Measurements from ENCODE around the gene WDR62. TPM values are rescaled to one million over a fixed set of nuclear protein-coding genes. Genes with fewer than 3 reads are reported as not detected.
A peak's percentile ranks its signal among the peaks of the same experiment; 100 is the strongest.

The WDR62 gene
- total RNA-seq, 2 donors from 2014 or later = 0.26 to 0.33 TPM

- H3K27me3 ChIP-seq = no peaks in the 10 kb centered on the region
- WGBS, 2 donors = 51 to 53% methylated on average over 5 to 38 of the region's 40 CpGs
- intact Hi-C loops (cut with DNase I) = no loop called here
- H3K9me3 ChIP-seq = no peaks in the 10 kb centered on the region
- peaks cover 4% of the 10 kb centered on the region for H3K4me1 ChIP-seq
- ATAC-seq (peak; percentile 74), DNase-seq (peak; percentile 46 to 62 (median 52))
- H3K27ac ChIP-seq = peak within 1 kb of the TSS; percentile 56 to 80 (median 73)
- H3K4me3 ChIP-seq = peak within 1 kb of the TSS in 1 of 2 donors; percentile 31
- peak; percentile 25 to 43 (median 27) for TF ChIP-seq POLR2A (IDR thresholded peaks at IDR 0.05)
- TF ChIP-seq CTCF (IDR thresholded peaks at IDR 0.05) = no peak
- peaks cover 4 to 13% of the 10 kb centered on the region in 2 donors for H3K36me3 ChIP-seq (replicated peaks in 1 of 2; ENCODE audit: insufficient read depth in 1 of 2, low read depth in 2 of 2)
Observed at GRCh38 chr19:36152352-36153091, 97.8 kb downstream of the WDR62 start, which contains the start of gene COX7A1. COX7A1 (minus strand) TSS chr19:36152447; CDS start chr19:36152407, 40 bp downstream.

- ATAC-seq (no peak), DNase-seq (no peak)
- H3K4me3 ChIP-seq = no peak overlapping the region
- peak overlapping the region in 3 of 4 donors; percentile 68 to 80 (median 78) for H3K27ac ChIP-seq
- peaks cover 4% of the 10 kb centered on the region for H3K4me1 ChIP-seq
- WGBS, 2 donors = 96% methylated on average over 10 of the region's 10 CpGs
- H3K9me3 ChIP-seq = no peaks in the 10 kb centered on the region
- no peaks in the 10 kb centered on the region for H3K27me3 ChIP-seq
- TF ChIP-seq POLR2A (IDR thresholded peaks at IDR 0.05) = no peak
- TF ChIP-seq CTCF (IDR thresholded peaks at IDR 0.05) = no peak
- peaks cover 4 to 13% of the 10 kb centered on the region in 2 donors for H3K36me3 ChIP-seq (replicated peaks in 1 of 2; ENCODE audit: insufficient read depth in 1 of 2, low read depth in 2 of 2)
- intact Hi-C loops (cut with DNase I) = no loop called here
Observed at GRCh38 chr19:36153126-36153525, 98.4 kb downstream of the WDR62 start.

Other genes with a start within 250 kb of the WDR62 start
- gene PRODH2, start 242.1 kb upstream of the WDR62 start, total RNA-seq = 1 to 10 TPM in 1 of 2 donors, under 1 TPM in 1; 0.99 to 3.9 TPM
- gene NPHS1, start 202.4 kb upstream of the WDR62 start, total RNA-seq = 10 to 100 TPM; 14.0 to 33.6 TPM
- gene KIRREL2, start 198.0 kb upstream of the WDR62 start, total RNA-seq = 10 to 100 TPM; 42.5 to 75.5 TPM
- 10 to 100 TPM; 40.9 to 47.0 TPM for gene APLP1, start 186.3 kb upstream of the WDR62 start, total RNA-seq
- 1 to 10 TPM; 6.3 to 6.5 TPM for gene NFKBID, start 154.4 kb upstream of the WDR62 start, total RNA-seq
- 1 to 10 TPM in 1 of 2 donors, not detected in 1; 5.2 TPM for gene HCST, start 152.4 kb upstream of the WDR62 start, total RNA-seq
- 10 to 100 TPM; 19.2 to 38.6 TPM for gene TYROBP, start 146.6 kb upstream of the WDR62 start, total RNA-seq
- gene LRFN3, start 118.5 kb upstream of the WDR62 start, total RNA-seq = 10 to 100 TPM; 13.2 to 14.5 TPM
- 10 to 100 TPM; 33.9 to 39.2 TPM for gene SDHAF1, start 59.7 kb upstream of the WDR62 start, total RNA-seq
- 1 to 10 TPM; 4.9 to 9.3 TPM for gene SYNE4, start 46.1 kb upstream of the WDR62 start, total RNA-seq
- gene ALKBH6, start 40.7 kb upstream of the WDR62 start, total RNA-seq = 10 to 100 TPM in 1 of 2 donors, 1 to 10 TPM in 1; 9.6 to 33.0 TPM
- gene CLIP3, start 22.0 kb upstream of the WDR62 start, total RNA-seq = 1 to 10 TPM; 3.3 to 4.9 TPM
- gene THAP8, start 612 bp upstream of the WDR62 start, total RNA-seq = 1 to 10 TPM; 1.3 to 6.0 TPM
- not detected for gene OVOL3, start 56.2 kb downstream of the WDR62 start, total RNA-seq
- 10 to 100 TPM; 33.5 to 95.9 TPM for gene POLR2I, start 60.0 kb downstream of the WDR62 start, total RNA-seq
- gene TBCB, start 60.6 kb downstream of the WDR62 start, total RNA-seq = 10 to 100 TPM; 49.8 to 71.3 TPM
- 10 to 100 TPM; 53.7 to 56.0 TPM for gene CAPNS1, start 85.2 kb downstream of the WDR62 start, total RNA-seq
- gene COX7A1, start 97.5 kb downstream of the WDR62 start, total RNA-seq = 10 to 100 TPM in 1 of 2 donors, 1 to 10 TPM in 1; 1.6 to 29.0 TPM
- gene ZNF565, start 159.8 kb downstream of the WDR62 start, total RNA-seq = 1 to 10 TPM; 4.9 to 5.3 TPM
- gene ZNF146, start 160.2 kb downstream of the WDR62 start, total RNA-seq = 10 to 100 TPM; 23.7 to 38.7 TPM